HT1080 (cell line): ENCODE data around the gene CEACAM3. TPM values are rescaled to one million over a fixed set of nuclear protein-coding genes. Genes with fewer than 3 reads are reported as not detected.
"Not testable (repeated sequence)": the region's sequence is repeated elsewhere in the genome, so short reads cannot be mapped to it uniquely, and the experiment has no call there.

Experiments used
- DNase-seq: peaks from one replicate; pipeline ENCODE4 v3.0.0-alpha.2; 2015; ENCODE audit warnings: low read depth
- polyA plus RNA-seq, 2 experiments: library from polyadenylated mRNA; depleted of rRNA; stranded (reverse); fragments of >200 nt; gene quantifications; 2 replicates each; pipeline ENCODE4 v1.2.3, GENCODE V29; 2015
- total RNA-seq: library from RNA; depleted of rRNA; stranded (reverse); fragments of >200 nt; shearing (Covaris generic); gene quantifications from 2 replicates; pipeline ENCODE4 v1.2.3, GENCODE V29; 2014; rRNA removed

Gene CEACAM3
- total RNA-seq: not detected in 2 replicates
- not detected in 2 replicates for polyA plus RNA-seq (2015; cell fraction: cytosol; rRNA removed)
- not detected in 2 replicates for polyA plus RNA-seq (2015; cell fraction: nucleus; rRNA removed)

- DNase-seq: no peak
Observed at GRCh38 chr19:41796362-41796761, at the start of gene CEACAM3. TSS of gene CEACAM3 (plus strand) at chr19:41796587. CDS start at chr19:41796678, 91 bp downstream.

- DNase-seq: peak; percentile 28
Observed at GRCh38 chr19:41746593-41747227, 49.7 kb upstream of the CEACAM3 start.

GRCh38 chr19:41748012-41748411, 48.4 kb upstream of the CEACAM3 start:
- no peak for DNase-seq

- DNase-seq: not testable (repeated sequence)
Observed at GRCh38 chr19:41750248-41751134, 45.9 kb upstream of the CEACAM3 start.

- peak; percentile 27 for DNase-seq
Observed at GRCh38 chr19:41753159-41753558, 43.2 kb upstream of the CEACAM3 start.

- no peak for DNase-seq
Observed at GRCh38 chr19:41753936-41754529, 42.4 kb upstream of the CEACAM3 start.

GRCh38 chr19:41755328-41755913, 41.0 kb upstream of the CEACAM3 start, which contains the start of gene CEACAM6:
TSS of gene CEACAM6 (plus strand) at chr19:41755530. CDS start at chr19:41755639, 109 bp downstream.
- DNase-seq: no peak

- no peak for DNase-seq
Observed at GRCh38 chr19:41758846-41759245, 37.5 kb upstream of the CEACAM3 start.

GRCh38 chr19:41767115-41767514, 29.3 kb upstream of the CEACAM3 start:
- DNase-seq: no peak

- DNase-seq: not testable (repeated sequence)
Observed at GRCh38 chr19:41768105-41768504, 28.3 kb upstream of the CEACAM3 start.

GRCh38 chr19:41769608-41770007, 26.8 kb upstream of the CEACAM3 start:
- no peak for DNase-seq

- DNase-seq: no peak
Observed at GRCh38 chr19:41771410-41771809, 25.0 kb upstream of the CEACAM3 start.

- no peak for DNase-seq
Observed at GRCh38 chr19:41774515-41774980, 21.8 kb upstream of the CEACAM3 start.

- DNase-seq: no peak
Observed at GRCh38 chr19:41776700-41777099, 19.7 kb upstream of the CEACAM3 start.

GRCh38 chr19:41783612-41784011, 12.8 kb upstream of the CEACAM3 start:
- DNase-seq: no peak

- no peak for DNase-seq
Observed at GRCh38 chr19:41784312-41784711, 12.1 kb upstream of the CEACAM3 start.

GRCh38 chr19:41784743-41785142, 11.6 kb upstream of the CEACAM3 start:
- no peak for DNase-seq

- DNase-seq: peak; percentile 58
Observed at GRCh38 chr19:41785653-41786052, 10.7 kb upstream of the CEACAM3 start.

GRCh38 chr19:41787055-41787454, 9.3 kb upstream of the CEACAM3 start:
- DNase-seq: no peak

- DNase-seq: not testable (repeated sequence)
Observed at GRCh38 chr19:41788518-41788917, 7.9 kb upstream of the CEACAM3 start.

- not testable (repeated sequence) for DNase-seq
Observed at GRCh38 chr19:41789053-41789452, 7.3 kb upstream of the CEACAM3 start.
